Astrocyte (in vitro differentiated cells and primary cell): Measurements from ENCODE around the gene MARCHF6. TPM values are rescaled to one million over a fixed set of nuclear protein-coding genes. Genes with fewer than 3 reads are reported as not detected.

ENCODE experiments used
- DNase-seq: peaks from one replicate; pipeline ENCODE4 v3.0.0-alpha.2; 2010; ENCODE audit warnings: low read depth
- FAIRE-seq: peaks from 2 replicates; lab custom pipeline; 2011; peaks lifted over from hg19 to GRCh38; lab: Jason Lieb, UNC
- H2AFZ ChIP-seq: 2 replicates; pipeline ENCODE4 v1.6.0; 2012; ENCODE audit warnings: low read depth, low read length, inconsistent platforms
- H3K27ac ChIP-seq: 2 replicates; pipeline ENCODE4 v1.5.1; 2011; ENCODE audit warnings: low read depth, low read length, inconsistent platforms
- H3K27me3 ChIP-seq: 2 replicates; pipeline ENCODE4 v1.6.0; 2011; ENCODE audit warnings: low read length, inconsistent platforms; ENCODE audit not compliant: insufficient read depth
- H3K36me3 ChIP-seq: 2 replicates; pipeline ENCODE4 v1.5.1; 2011; ENCODE audit warnings: low read length, inconsistent platforms; ENCODE audit not compliant: insufficient read depth
- H3K4me1 ChIP-seq: 2 replicates; pipeline ENCODE4 v1.5.1; 2011; ENCODE audit warnings: low read length, inconsistent platforms; ENCODE audit not compliant: insufficient read depth
- H3K4me2 ChIP-seq: 2 replicates; pipeline ENCODE4 v1.6.0; 2012; ENCODE audit warnings: low read length, inconsistent platforms
- H3K4me3 ChIP-seq: 2 replicates; pipeline ENCODE4 v1.5.1; 2011; ENCODE audit warnings: low read depth, mild to moderate bottlenecking, low read length, inconsistent platforms; ENCODE audit not compliant: insufficient read depth
- H3K79me2 ChIP-seq: 2 replicates; pipeline ENCODE4 v1.6.0; 2012; ENCODE audit warnings: mild to moderate bottlenecking, low read length, inconsistent platforms; ENCODE audit not compliant: insufficient read depth
- H3K9ac ChIP-seq: 2 replicates; pipeline ENCODE4 v1.6.0; 2012; ENCODE audit warnings: mild to moderate bottlenecking, low read length, inconsistent platforms
- H3K9me3 ChIP-seq: 2 replicates; pipeline ENCODE4 v1.5.1; 2012; ENCODE audit warnings: low read depth, mild to moderate bottlenecking, low read length, inconsistent platforms; ENCODE audit not compliant: insufficient read depth
- H4K20me1 ChIP-seq: 2 replicates; pipeline ENCODE4 v1.6.0; 2012; ENCODE audit warnings: low read length, inconsistent platforms; ENCODE audit not compliant: insufficient read depth
- H3K27ac Mint-ChIP-seq: one replicate; pipeline ENCODE4 v1.8.0; 2021; ENCODE audit warnings: mild to moderate bottlenecking, mixed read lengths; ENCODE audit not compliant: unreplicated experiment
- H3K27me3 Mint-ChIP-seq: one replicate; pipeline ENCODE4 v1.8.0; 2021; ENCODE audit warnings: low read depth, mixed read lengths; ENCODE audit not compliant: unreplicated experiment
- H3K36me3 Mint-ChIP-seq: one replicate; pipeline ENCODE4 v1.8.0; 2021; ENCODE audit warnings: low read depth, mixed read lengths; ENCODE audit not compliant: unreplicated experiment
- H3K4me1 Mint-ChIP-seq: one replicate; pipeline ENCODE4 v1.8.0; 2021; ENCODE audit warnings: low read depth, mixed read lengths; ENCODE audit not compliant: unreplicated experiment
- H3K4me3 Mint-ChIP-seq: one replicate; pipeline ENCODE4 v1.8.0; 2021; ENCODE audit warnings: mild to moderate bottlenecking, moderate library complexity, mixed read lengths; ENCODE audit not compliant: unreplicated experiment
- H3K9me3 Mint-ChIP-seq: one replicate; pipeline ENCODE4 v1.8.0; 2021; ENCODE audit warnings: mild to moderate bottlenecking, mixed read lengths; ENCODE audit not compliant: unreplicated experiment
- CTCF ChIP-seq: IDR thresholded peaks from 2 replicates; pipeline ENCODE4 v1.5.1; 2011; ENCODE audit warnings: low read depth, mild to moderate bottlenecking, inconsistent platforms, low read length, moderate library complexity; ENCODE audit not compliant: insufficient read depth
- EZH2 ChIP-seq: IDR thresholded peaks from 2 replicates; pipeline ENCODE4 v1.6.1; 2012; ENCODE audit warnings: mild to moderate bottlenecking, low read length, inconsistent platforms; ENCODE audit not compliant: insufficient read depth
- total RNA-seq: library from RNA; stranded (reverse); gene quantifications from 2 replicates; pipeline ENCODE4 v1.2.1, GENCODE V29; 2021

The MARCHF6 gene
- total RNA-seq, 1 donor from 2014 or later: 139 TPM

- no peak overlapping the region for H3K9ac ChIP-seq
- H4K20me1 ChIP-seq: peaks cover 16% of the 10 kb centered on the region
- peaks cover 19% of the 10 kb centered on the region for H3K4me1 ChIP-seq
- H3K27ac ChIP-seq: no peak overlapping the region
- Mint-ChIP-seq H3K4me1 (peaks cover 20% of the 10 kb centered on the region), H3K4me3 (peak overlapping the region; percentile 95), H3K27me3 (no peaks in the 10 kb centered on the region), H3K36me3 (no peaks in the 10 kb centered on the region), H3K9me3 (no peaks in the 10 kb centered on the region), H3K27ac (peak overlapping the region; percentile 98)
- DNase-seq: peak; percentile 88
- peak overlapping the region; percentile 98 for H3K4me2 ChIP-seq
- H3K4me3 ChIP-seq: no peak overlapping the region
- H3K79me2 ChIP-seq: peaks cover 35% of the 10 kb centered on the region
- no peak for TF ChIP-seq CTCF
- TF ChIP-seq EZH2: no peak
- H2AFZ ChIP-seq: no peak overlapping the region
- no peaks in the 10 kb centered on the region for H3K36me3 ChIP-seq
- H3K27me3 ChIP-seq: no peaks in the 10 kb centered on the region
- H3K9me3 ChIP-seq: no peaks in the 10 kb centered on the region
- no peak for FAIRE-seq
Observed at GRCh38 chr5:10351199-10351905, 2.1 kb upstream of the MARCHF6 start.

DNA sequence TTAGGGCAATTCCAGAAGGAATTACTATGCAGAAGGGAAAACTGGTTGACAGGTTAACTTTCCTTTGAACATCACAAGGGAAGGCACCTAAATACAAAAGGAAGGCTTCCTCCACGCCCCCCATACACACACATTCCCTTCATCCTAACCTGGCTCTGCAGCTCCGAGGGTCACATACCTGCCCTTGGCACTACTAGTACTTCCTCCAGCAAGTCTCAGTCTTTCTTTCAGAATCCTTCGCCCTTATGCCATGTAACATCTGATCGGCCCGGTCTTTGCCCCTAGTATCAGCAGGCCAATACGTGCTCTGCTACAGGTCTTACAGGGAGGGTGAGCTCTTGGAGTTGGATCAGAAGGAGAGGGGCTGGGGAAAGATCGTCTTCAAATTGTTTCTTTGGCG, 1.6 kb upstream of the MARCHF6 start:
- FAIRE-seq (no peak), DNase-seq (no peak)
- Mint-ChIP-seq H3K27ac (peak overlapping the region; percentile 98), H3K36me3 (no peaks in the 10 kb centered on the region), H3K9me3 (no peaks in the 10 kb centered on the region), H3K4me1 (peaks cover 20% of the 10 kb centered on the region), H3K27me3 (no peaks in the 10 kb centered on the region), H3K4me3 (peak overlapping the region; percentile 95)
- Histone ChIP-seq H3K4me1 (peaks cover 19% of the 10 kb centered on the region), H3K36me3 (no peaks in the 10 kb centered on the region), H3K9me3 (no peaks in the 10 kb centered on the region), H3K4me2 (peak overlapping the region; percentile 98), H3K9ac (no peak overlapping the region), H2AFZ (no peak overlapping the region), H4K20me1 (peaks cover 21% of the 10 kb centered on the region), H3K79me2 (peaks cover 40% of the 10 kb centered on the region), H3K27me3 (no peaks in the 10 kb centered on the region), H3K27ac (peak overlapping the region; percentile 28), H3K4me3 (no peak overlapping the region)
- TF ChIP-seq EZH2: no peak
- TF ChIP-seq CTCF: no peak
